WTC11 (cell line): ENCODE data around the gene ADRB1.

Experiments used
- CTCF ChIP-seq: fragments of 200-600 bp; IDR thresholded peaks from 2 replicates; pipeline ENCODE4 v1.8.0; 2022; ENCODE audit warnings: antibody characterized with exemption
- HMGXB4 ChIP-seq: sonication (generic); formaldehyde crosslinking; IDR thresholded peaks from 2 replicates; pipeline ENCODE4 v1.8.1; 2023; ENCODE audit warnings: mild to moderate bottlenecking, moderate library complexity, missing genetic modification reagents
- NFYB ChIP-seq: sonication (generic); formaldehyde crosslinking; conservative IDR thresholded peaks from 2 replicates; pipeline ENCODE4 v1.8.0; 2022; ENCODE audit warnings: low read depth, missing genetic modification reagents
- TCF7 ChIP-seq: sonication (generic); formaldehyde crosslinking; IDR thresholded peaks from 2 replicates; pipeline ENCODE4 v1.8.0; 2022; ENCODE audit warnings: mild to moderate bottlenecking, low read depth, missing genetic modification reagents, moderate library complexity
- TEAD4 ChIP-seq: sonication (generic); formaldehyde crosslinking; IDR thresholded peaks from 2 replicates; pipeline ENCODE4 v1.8.0; 2022; ENCODE audit warnings: mild to moderate bottlenecking, missing genetic modification reagents

- no peak for TF ChIP-seq NFYB
- TF ChIP-seq TEAD4 (CRISPR knock-in tag) = no peak
- TF ChIP-seq CTCF = no peak
- TF ChIP-seq TCF7 = no peak
- no peak for TF ChIP-seq HMGXB4 (CRISPR knock-in tag)
Measured at GRCh38 chr10:114028425-114028824, 15.2 kb upstream of the ADRB1 start.
